ENCODE results near the gene FBXL7. TPM values are rescaled to one million over a fixed set of nuclear protein-coding genes. Genes with fewer than 3 reads are reported as not detected.

The FBXL7 gene
- total RNA-seq, 1 experiment from 2014 or later: not detected

DNA sequence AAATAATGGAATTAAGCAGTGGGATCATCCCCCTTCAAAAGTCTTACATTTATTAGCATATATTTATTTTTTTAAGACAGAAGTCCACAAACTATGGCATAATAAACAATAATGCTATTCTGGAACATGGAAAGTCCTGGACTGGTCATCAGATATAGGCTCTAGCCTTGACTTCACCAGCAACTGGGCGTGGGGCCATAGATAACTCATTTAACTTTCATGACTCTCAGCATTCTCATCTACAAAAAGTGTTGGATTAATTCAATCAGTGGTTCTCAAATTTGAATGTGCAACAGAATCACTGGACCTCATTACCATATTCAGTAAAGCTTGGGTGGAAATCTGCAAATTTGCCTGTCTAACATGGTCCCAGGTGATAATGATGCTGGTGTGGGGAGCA is 253.8 kb downstream of the FBXL7 start:
- Histone ChIP-seq H3K27ac (ENCODE audit: low read length) (no peak overlapping the region), H3K4me1 (ENCODE audit: control insufficient read depth, insufficient read depth, low read length) (no peaks in the 10 kb centered on the region), H3K27me3 (ENCODE audit: control insufficient read depth, insufficient read depth, low read length) (no peaks in the 10 kb centered on the region), H3K9me3 (ENCODE audit: control insufficient read depth, insufficient read depth, low read depth, low read length) (no peaks in the 10 kb centered on the region), H3K4me3 (ENCODE audit: low read depth in 2 of 2, low read length in 2 of 2) (no peak overlapping the region), H3K36me3 (ENCODE audit: control insufficient read depth, insufficient read depth, low read length) (no peaks in the 10 kb centered on the region)
- intact Hi-C loops (cut with micrococcal nuclease; ENCODE audit: unreplicated experiment): no loop called here
- no peak for ATAC-seq
- DNase-seq (ENCODE audit: low read depth, low spot score): no peak
- POLR2A ChIA-PET: no interaction called here
- no peak for TF ChIP-seq CTCF (IDR thresholded peaks at IDR 0.05)
- no peak for TF ChIP-seq POLR2AphosphoS5 (IDR thresholded peaks at IDR 0.05; ENCODE audit: low read depth, low read length)
- no peak for TF ChIP-seq TCF7L2 (IDR thresholded peaks at IDR 0.05; ENCODE audit: low read depth, low read length)
- TF ChIP-seq, protein P1, sequence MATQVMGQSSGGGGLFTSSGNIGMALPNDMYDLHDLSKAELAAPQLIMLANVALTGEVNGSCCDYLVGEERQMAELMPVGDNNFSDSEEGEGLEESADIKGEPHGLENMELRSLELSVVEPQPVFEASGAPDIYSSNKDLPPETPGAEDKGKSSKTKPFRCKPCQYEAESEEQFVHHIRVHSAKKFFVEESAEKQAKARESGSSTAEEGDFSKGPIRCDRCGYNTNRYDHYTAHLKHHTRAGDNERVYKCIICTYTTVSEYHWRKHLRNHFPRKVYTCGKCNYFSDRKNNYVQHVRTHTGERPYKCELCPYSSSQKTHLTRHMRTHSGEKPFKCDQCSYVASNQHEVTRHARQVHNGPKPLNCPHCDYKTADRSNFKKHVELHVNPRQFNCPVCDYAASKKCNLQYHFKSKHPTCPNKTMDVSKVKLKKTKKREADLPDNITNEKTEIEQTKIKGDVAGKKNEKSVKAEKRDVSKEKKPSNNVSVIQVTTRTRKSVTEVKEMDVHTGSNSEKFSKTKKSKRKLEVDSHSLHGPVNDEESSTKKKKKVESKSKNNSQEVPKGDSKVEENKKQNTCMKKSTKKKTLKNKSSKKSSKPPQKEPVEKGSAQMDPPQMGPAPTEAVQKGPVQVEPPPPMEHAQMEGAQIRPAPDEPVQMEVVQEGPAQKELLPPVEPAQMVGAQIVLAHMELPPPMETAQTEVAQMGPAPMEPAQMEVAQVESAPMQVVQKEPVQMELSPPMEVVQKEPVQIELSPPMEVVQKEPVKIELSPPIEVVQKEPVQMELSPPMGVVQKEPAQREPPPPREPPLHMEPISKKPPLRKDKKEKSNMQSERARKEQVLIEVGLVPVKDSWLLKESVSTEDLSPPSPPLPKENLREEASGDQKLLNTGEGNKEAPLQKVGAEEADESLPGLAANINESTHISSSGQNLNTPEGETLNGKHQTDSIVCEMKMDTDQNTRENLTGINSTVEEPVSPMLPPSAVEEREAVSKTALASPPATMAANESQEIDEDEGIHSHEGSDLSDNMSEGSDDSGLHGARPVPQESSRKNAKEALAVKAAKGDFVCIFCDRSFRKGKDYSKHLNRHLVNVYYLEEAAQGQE (IDR thresholded peaks at IDR 0.05; ENCODE audit: insufficient read depth in 1 of 2, low read depth in 2 of 2, low read length in 1 of 2): no peak
- no peak for TF ChIP-seq SIN3A (IDR thresholded peaks at IDR 0.05; ENCODE audit: borderline replicate concordance, insufficient read depth, low read depth, low read length)
- CTCF ChIA-PET: no interaction called here
- no TSS peak for BruUV-seq (replicated peaks)
- in situ Hi-C loops (cut with HindIII; ENCODE audit: low pct_unique_long_range_greater_than_20kb, low sequenced_read_pairs): no loop called here

DNA sequence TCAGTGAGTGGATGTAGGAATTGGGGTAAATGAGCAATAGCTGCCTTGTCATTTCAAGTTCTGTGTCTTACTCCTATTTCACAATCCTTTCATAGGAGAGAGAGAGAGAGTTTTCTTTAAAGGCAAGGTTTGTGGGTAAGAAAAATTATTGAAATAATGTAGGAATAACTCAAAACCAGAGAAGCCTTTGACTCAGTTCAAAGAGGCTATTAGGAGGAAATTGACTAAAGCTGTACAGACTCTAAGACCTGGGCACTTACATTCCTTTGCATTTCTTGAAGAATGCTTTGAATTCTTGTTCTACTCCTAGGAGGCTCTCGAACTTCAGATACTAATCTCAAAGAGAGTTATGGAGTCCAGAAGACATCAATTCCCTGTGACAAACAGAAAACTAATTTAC is 257.1 kb downstream of the FBXL7 start:
- BruUV-seq (replicated peaks): no TSS peak

More for the DNA sequence above, 257.1 kb downstream of the FBXL7 start:
- H3K4me1 ChIP-seq (ENCODE audit: control insufficient read depth, insufficient read depth, low read length): no peaks in the 10 kb centered on the region
- ChIA-PET POLR2A (no interaction called here), CTCF (no interaction called here)
- H3K4me3 ChIP-seq (ENCODE audit: low read depth in 2 of 2, low read length in 2 of 2): no peak overlapping the region
- H3K27ac ChIP-seq (ENCODE audit: low read length): no peak overlapping the region
- intact Hi-C loops (cut with micrococcal nuclease; ENCODE audit: unreplicated experiment): no loop called here
- H3K9me3 ChIP-seq (ENCODE audit: control insufficient read depth, insufficient read depth, low read depth, low read length): no peaks in the 10 kb centered on the region
- DNase-seq (ENCODE audit: low read depth, low spot score) (no peak), ATAC-seq (no peak)
- H3K27me3 ChIP-seq (ENCODE audit: control insufficient read depth, insufficient read depth, low read length): no peaks in the 10 kb centered on the region
- TF ChIP-seq, protein P1 (IDR thresholded peaks at IDR 0.05; ENCODE audit: insufficient read depth in 1 of 2, low read depth in 2 of 2, low read length in 1 of 2): no peak
- TF ChIP-seq SIN3A (IDR thresholded peaks at IDR 0.05; ENCODE audit: borderline replicate concordance, insufficient read depth, low read depth, low read length) (no peak), CTCF (IDR thresholded peaks at IDR 0.05) (no peak), POLR2AphosphoS5 (IDR thresholded peaks at IDR 0.05; ENCODE audit: low read depth, low read length) (no peak), TCF7L2 (IDR thresholded peaks at IDR 0.05; ENCODE audit: low read depth, low read length) (no peak)
- in situ Hi-C loops (cut with HindIII; ENCODE audit: low pct_unique_long_range_greater_than_20kb, low sequenced_read_pairs): no loop called here
- H3K36me3 ChIP-seq (ENCODE audit: control insufficient read depth, insufficient read depth, low read length): no peaks in the 10 kb centered on the region

Data from Panc1 (cell line).